Omental fat pad (tissue), 4 donors: ENCODE data around the gene FUZ. TPM values are rescaled to one million over a fixed set of nuclear protein-coding genes. Genes with fewer than 3 reads are reported as not detected.

Experiments used
- ATAC-seq: fragments of 150-250 bp; one replicate; pipeline ENCODE4 v1.9.1; 2016; ENCODE audit warnings: mild to moderate bottlenecking, moderate library complexity; ENCODE audit not compliant: low FRiP score
- DNase-seq: peaks from one replicate; pipeline ENCODE4 v3.0.0-alpha.2; 2019; ENCODE audit warnings: low spot score
- total RNA-seq, 4 donors: library from RNA; depleted of rRNA; stranded (reverse); fragments of >200 nt; gene quantifications; one replicate each; pipeline ENCODE4 v1.1.0, GENCODE V29; 2016
- TF ChIP-seq, protein P1 (sequence below), 3 donors: fragments of 450-650 bp; IDR thresholded peaks; one replicate each; pipeline ENCODE4 v1.5.1; 2016 to 2017; ENCODE audit warnings: antibody characterized with exemption in 3 of 3, mild to moderate bottlenecking in 3 of 3, moderate library complexity in 2 of 3

The FUZ gene
- total RNA-seq, 4 donors from 2014 or later = 10.2 to 20.3 (median 17.0) TPM

- no peak for DNase-seq
- no peak for ATAC-seq
- TF ChIP-seq, protein P1, sequence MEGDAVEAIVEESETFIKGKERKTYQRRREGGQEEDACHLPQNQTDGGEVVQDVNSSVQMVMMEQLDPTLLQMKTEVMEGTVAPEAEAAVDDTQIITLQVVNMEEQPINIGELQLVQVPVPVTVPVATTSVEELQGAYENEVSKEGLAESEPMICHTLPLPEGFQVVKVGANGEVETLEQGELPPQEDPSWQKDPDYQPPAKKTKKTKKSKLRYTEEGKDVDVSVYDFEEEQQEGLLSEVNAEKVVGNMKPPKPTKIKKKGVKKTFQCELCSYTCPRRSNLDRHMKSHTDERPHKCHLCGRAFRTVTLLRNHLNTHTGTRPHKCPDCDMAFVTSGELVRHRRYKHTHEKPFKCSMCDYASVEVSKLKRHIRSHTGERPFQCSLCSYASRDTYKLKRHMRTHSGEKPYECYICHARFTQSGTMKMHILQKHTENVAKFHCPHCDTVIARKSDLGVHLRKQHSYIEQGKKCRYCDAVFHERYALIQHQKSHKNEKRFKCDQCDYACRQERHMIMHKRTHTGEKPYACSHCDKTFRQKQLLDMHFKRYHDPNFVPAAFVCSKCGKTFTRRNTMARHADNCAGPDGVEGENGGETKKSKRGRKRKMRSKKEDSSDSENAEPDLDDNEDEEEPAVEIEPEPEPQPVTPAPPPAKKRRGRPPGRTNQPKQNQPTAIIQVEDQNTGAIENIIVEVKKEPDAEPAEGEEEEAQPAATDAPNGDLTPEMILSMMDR (IDR thresholded peaks at IDR 0.05) = no peak
These were observed 3.1 kb downstream of the FUZ start for GRCh38 chr19:49809941-49810389.

- TF ChIP-seq, protein P1 (IDR thresholded peaks at IDR 0.05) = no peak
- no peak for DNase-seq
- peak; percentile 7 for ATAC-seq
These were observed 3.7 kb downstream of the FUZ start for GRCh38 chr19:49809160-49809940.

DNA sequence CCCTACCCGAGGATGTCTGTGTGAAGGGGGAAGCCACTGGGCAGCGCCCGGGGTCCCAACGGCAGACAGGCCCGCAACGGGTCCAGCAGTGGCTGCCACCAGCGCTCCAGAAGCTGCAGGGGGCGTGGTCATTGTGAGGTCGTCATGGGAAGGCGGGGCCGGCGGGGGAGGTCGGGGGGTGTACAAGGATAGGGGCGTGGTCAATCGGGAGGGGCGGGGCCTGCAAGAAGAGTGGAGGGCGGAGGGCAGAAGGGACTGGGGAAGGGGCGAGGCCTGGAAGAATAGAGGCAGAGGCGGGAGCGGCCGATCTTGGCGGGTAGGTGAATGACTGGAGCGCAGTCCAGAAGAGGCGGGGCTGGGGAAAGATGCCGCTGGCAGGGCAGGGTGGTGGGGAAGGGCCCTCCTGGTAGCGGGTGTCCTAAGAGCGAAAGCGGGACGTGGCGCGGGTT lies 4.4 kb downstream of the FUZ start:
- DNase-seq (peak; percentile 97), ATAC-seq (peak; percentile 65)
- TF ChIP-seq, protein P1 (IDR thresholded peaks at IDR 0.05) = no peak

- ATAC-seq = no peak
- TF ChIP-seq, protein P1 (IDR thresholded peaks at IDR 0.05) = no peak
- DNase-seq = no peak
These were observed 5.0 kb downstream of the FUZ start for GRCh38 chr19:49807904-49808675.

GRCh38 chr19:49807058-49807903 lies 5.8 kb downstream of the FUZ start:
- ATAC-seq (no peak), DNase-seq (no peak)

DNA sequence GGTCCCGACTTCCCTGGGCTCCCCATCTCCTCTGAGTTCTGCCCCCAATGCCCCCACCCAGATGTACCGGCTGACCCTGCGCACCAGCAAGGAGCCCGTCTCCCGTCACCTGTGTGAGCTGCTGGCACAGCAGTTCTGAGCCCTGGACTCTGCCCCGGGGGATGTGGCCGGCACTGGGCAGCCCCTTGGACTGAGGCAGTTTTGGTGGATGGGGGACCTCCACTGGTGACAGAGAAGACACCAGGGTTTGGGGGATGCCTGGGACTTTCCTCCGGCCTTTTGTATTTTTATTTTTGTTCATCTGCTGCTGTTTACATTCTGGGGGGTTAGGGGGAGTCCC lies 6.5 kb downstream of the FUZ start:
- DNase-seq (no peak), ATAC-seq (no peak)
- TF ChIP-seq, protein P1 (IDR thresholded peaks at IDR 0.05) = no peak

More at GRCh38 chr19:49807058-49807903, 5.8 kb downstream of the FUZ start:
- TF ChIP-seq, protein P1 (IDR thresholded peaks at IDR 0.05) = no peak
